Erythroblast (primary cell): ENCODE results near the gene LRRC3.
"Not testable (repeated sequence)": the region's sequence is repeated elsewhere in the genome, so short reads cannot be mapped to it uniquely, and the experiment has no call there.

Experiments
- GATA1 ChIP-seq: IDR thresholded peaks from 2 replicates; pipeline ENCODE4 v1.6.1; 2011; ENCODE audit warnings: low read depth, mild to moderate bottlenecking, control low read depth, low read length, moderate library complexity
- POLR2A ChIP-seq: IDR thresholded peaks from 2 replicates; pipeline ENCODE4 v1.6.1; 2011; ENCODE audit warnings: mild to moderate bottlenecking, low read length

DNA sequence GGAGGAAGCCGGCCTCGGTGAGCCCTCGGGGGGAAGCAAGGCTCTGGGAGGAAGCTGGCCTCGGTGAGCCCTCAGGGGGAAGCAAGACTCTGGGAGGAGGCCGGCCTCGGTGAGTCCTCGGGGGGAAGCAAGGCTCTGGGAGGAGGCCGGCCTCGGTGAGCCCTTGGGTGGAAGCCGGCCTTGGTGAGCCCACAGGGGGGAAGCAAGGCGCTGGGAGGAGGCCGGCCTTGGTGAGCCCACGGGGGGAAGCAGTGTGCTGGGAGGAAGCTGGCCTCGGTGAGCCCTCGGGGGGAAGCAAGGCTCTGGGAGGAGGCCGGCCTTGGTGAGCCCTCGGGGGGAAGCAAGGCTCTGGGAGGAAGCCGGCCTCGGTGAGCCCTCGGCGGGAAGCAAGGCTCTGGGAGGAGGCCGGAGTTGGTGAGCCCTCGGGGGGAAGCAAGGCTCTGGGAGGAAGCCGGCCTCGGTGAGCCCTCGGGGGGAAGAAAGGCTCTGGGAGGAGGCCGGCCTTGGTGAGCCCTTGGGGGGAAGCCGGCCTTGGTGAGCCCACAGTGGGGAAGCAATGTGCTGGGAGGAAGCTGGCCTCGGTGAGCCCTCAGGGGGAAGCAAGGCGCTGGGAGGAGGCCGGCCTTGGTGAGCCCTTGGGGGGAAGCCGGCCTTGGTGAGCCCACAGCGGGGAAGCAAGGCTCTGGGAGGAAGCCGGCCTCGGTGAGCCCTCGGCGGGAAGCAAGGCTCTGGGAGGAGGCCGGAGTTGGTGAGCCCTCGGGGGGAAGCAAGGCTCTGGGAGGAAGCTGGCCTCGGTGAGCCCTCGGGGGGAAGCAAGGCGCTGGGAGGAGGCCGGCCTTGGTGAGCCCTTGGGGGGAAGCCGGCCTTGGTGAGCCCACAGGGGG lies 47.9 kb downstream of the LRRC3 start:
- not testable (repeated sequence) for TF ChIP-seq POLR2A, GATA1
